Endothelial cell of umbilical vein (primary cell): ENCODE data around the gene FAM83D. TPM values are rescaled to one million over a fixed set of nuclear protein-coding genes. Genes with fewer than 3 reads are reported as not detected.

Experiments
- BruUV-seq: library from RNA; stranded (reverse); fragments of 400-500 nt; replicated peaks from 2 replicates; lab custom pipeline; 2021; lab: Mats Ljungman, UMichigan
- CTCF ChIA-PET: fragments of 300-600, 350-600 bp; sonication (Branson Sonifier 250); formaldehyde crosslinking; loops from one replicate; lab custom pipeline; 2021; ENCODE audit warnings: antibody characterized with exemption, inconsistent platforms; lab: Charles Lee
- POLR2A ChIA-PET: fragments of 300-600, 350-600 bp; sonication (Branson Sonifier 250); formaldehyde crosslinking; loops from one replicate; lab custom pipeline; 2021; ENCODE audit warnings: antibody characterized with exemption, inconsistent platforms; lab: Charles Lee
- DNase-seq: peaks from one replicate; pipeline ENCODE4 v3.0.0-alpha.2; 2011; ENCODE audit warnings: low read depth, low spot score
- FAIRE-seq: peaks from 2 replicates; lab custom pipeline; 2011; peaks lifted over from hg19 to GRCh38; lab: Jason Lieb, UNC
- H2AFZ ChIP-seq: 2 replicates; pipeline ENCODE4 v1.6.0; 2012; ENCODE audit warnings: low read depth, low read length, control low read depth, inconsistent platforms
- H3K27ac ChIP-seq: 2 replicates; pipeline ENCODE4 v1.5.1; 2011; ENCODE audit warnings: low read depth, mild to moderate bottlenecking, control low read depth, low read length, moderate library complexity; ENCODE audit not compliant: insufficient read depth
- H3K27me3 ChIP-seq, 2 experiments: 2 replicates each; pipeline versions ENCODE4 v1.6.0 to v1.6.1; 2011; ENCODE audit warnings: low read length in 2 of 2, mixed read lengths in 1 of 2; ENCODE audit not compliant: control insufficient read depth in 2 of 2, insufficient read depth in 2 of 2
- H3K36me3 ChIP-seq, 2 experiments: 2 replicates in 1 of 2; 3 replicates in 1 of 2; pipeline ENCODE4 v1.5.1; 2011; ENCODE audit warnings: low read length in 2 of 2, mild to moderate bottlenecking in 1 of 2, moderate library complexity in 1 of 2; ENCODE audit not compliant: control insufficient read depth in 2 of 2, insufficient read depth in 2 of 2; ENCODE audit errors: extremely low read depth in 1 of 2
- H3K4me1 ChIP-seq: 3 replicates; pipeline ENCODE4 v1.5.1; 2011; ENCODE audit warnings: mild to moderate bottlenecking, low read length; ENCODE audit not compliant: control insufficient read depth, insufficient read depth; ENCODE audit errors: extremely low read depth
- H3K4me2 ChIP-seq: 2 replicates; pipeline ENCODE4 v1.6.1; 2011; ENCODE audit warnings: low read length, control low read depth, mixed read lengths; ENCODE audit not compliant: insufficient read depth
- H3K4me3 ChIP-seq, 3 experiments: fragments of 200-600 bp in 1 of 3; sonication (generic), shearing (Covaris generic) in 1 of 3; replicated peaks in 1 of 3; 2 replicates each; pipeline ENCODE4 v1.5.1; 2011 to 2016; ENCODE audit warnings: control low read depth in 3 of 3, low read length in 3 of 3, mild to moderate bottlenecking in 2 of 3, inconsistent platforms in 1 of 3, low read depth in 1 of 3, moderate library complexity in 1 of 3; ENCODE audit not compliant: insufficient read depth in 1 of 3
- H3K79me2 ChIP-seq: 2 replicates; pipeline ENCODE4 v1.6.0; 2012; ENCODE audit warnings: low read length, inconsistent platforms; ENCODE audit not compliant: control insufficient read depth, insufficient read depth
- H3K9ac ChIP-seq: replicated peaks from 2 replicates; pipeline ENCODE3; 2011; ENCODE audit warnings: low read length, control low read depth; ENCODE audit not compliant: insufficient read depth; ENCODE audit errors: extremely low read depth
- H3K9me1 ChIP-seq: replicated peaks from 3 replicates; pipeline ENCODE4 v1.6.0; 2011; ENCODE audit warnings: mild to moderate bottlenecking, low read length; ENCODE audit not compliant: control insufficient read depth, insufficient read depth; ENCODE audit errors: extremely low read depth
- H3K9me3 ChIP-seq: replicated peaks from 2 replicates; pipeline ENCODE4 v1.5.1; 2012; ENCODE audit warnings: low read length, inconsistent platforms; ENCODE audit not compliant: control insufficient read depth, insufficient read depth
- H4K20me1 ChIP-seq: replicated peaks from 2 replicates; pipeline ENCODE3; 2011; ENCODE audit warnings: mild to moderate bottlenecking, low read length; ENCODE audit not compliant: control insufficient read depth, insufficient read depth; ENCODE audit errors: extremely low read depth
- CTCF ChIP-seq, 2 donors: IDR thresholded peaks; 1 replicate in 1 of 2; 2 replicates in 1 of 2; pipeline ENCODE4 v1.5.1; 2011; ENCODE audit warnings: low read length in 2 of 2, mild to moderate bottlenecking in 2 of 2, moderate library complexity in 2 of 2, control low read depth in 1 of 2, inconsistent platforms in 1 of 2, low read depth in 1 of 2; ENCODE audit not compliant: insufficient read depth in 1 of 2; ENCODE audit errors: extremely low read depth in 1 of 2
- EZH2 ChIP-seq: IDR thresholded peaks from 2 replicates; pipeline ENCODE4 v1.6.1; 2012; ENCODE audit warnings: borderline replicate concordance, low read depth, mild to moderate bottlenecking, moderate library complexity, low read length, inconsistent platforms; ENCODE audit not compliant: severe bottlenecking
- FOS ChIP-seq: IDR thresholded peaks from 2 replicates; pipeline ENCODE4 v1.6.1; 2011; ENCODE audit warnings: mild to moderate bottlenecking, low read length, moderate library complexity, borderline replicate concordance; ENCODE audit not compliant: insufficient read depth
- GATA2 ChIP-seq: IDR thresholded peaks from 2 replicates; pipeline ENCODE4 v1.7.0; 2011; ENCODE audit warnings: low read depth, mild to moderate bottlenecking, moderate library complexity, mixed read lengths, low read length; ENCODE audit not compliant: insufficient read length, insufficient read depth
- JUN ChIP-seq: IDR thresholded peaks from 2 replicates; pipeline ENCODE4 v1.6.1; 2011; ENCODE audit warnings: borderline replicate concordance, low read depth; ENCODE audit not compliant: insufficient read length, insufficient read depth
- MYC ChIP-seq: IDR thresholded peaks from one replicate; pipeline ENCODE4 v1.6.1; 2011; ENCODE audit warnings: mild to moderate bottlenecking, low read depth, low read length
- POLR2A ChIP-seq: IDR thresholded peaks from 2 replicates; pipeline ENCODE4 v1.6.1; 2012; ENCODE audit warnings: low read depth, mild to moderate bottlenecking, control low read depth, low read length
- POLR2AphosphoS5 ChIP-seq: IDR thresholded peaks from 2 replicates; pipeline ENCODE4 v1.6.1; 2012; ENCODE audit warnings: low read depth, mild to moderate bottlenecking, control low read depth, low read length, moderate library complexity; ENCODE audit not compliant: insufficient read depth
- dilution Hi-C: fragments of 300-500 bp; cut with MboI; formaldehyde crosslinking; loops from one replicate; pipeline ENCODE4 v1.15.0; 2019; ENCODE audit warnings: low sequenced_read_pairs; ENCODE audit not compliant: extremely low pct_ligation_motif_present
- intact Hi-C: fragments of 100-400 bp; cut with micrococcal nuclease; formaldehyde crosslinking; loops from one replicate; pipeline ENCODE4 v1.10.0; 2022
- polyA plus RNA-seq, 4 experiments: library from polyadenylated mRNA; depleted of rRNA in 3 of 4; stranded (reverse) in 3 of 4; unstranded in 1 of 4; fragments of >200 nt; gene quantifications; 2 replicates each; pipeline versions ENCODE4 v1.2.1 to v1.2.3, GENCODE V29; 2011 to 2012; ENCODE audit warnings: missing spikeins in 1 of 4
- total RNA-seq: library from RNA; stranded (reverse); gene quantifications from 2 replicates; pipeline ENCODE4 v1.2.3, GENCODE V29; 2021

Gene FAM83D
- total and polyA plus RNA-seq, 2 donors (not counting 3 experiments of a cell fraction or from before 2014, with no cell fraction given), result 41.0 to 46.0 TPM

GRCh38 chr20:38896009-38896594 is 30.1 kb upstream of the FAM83D start:
- Histone ChIP-seq H2AFZ (no peak overlapping the region), H3K9me3 (no peaks in the 10 kb centered on the region), H3K4me2 (no peak overlapping the region), H3K27me3 (no peaks in the 10 kb centered on the region), H3K36me3 (peaks cover 0 to 18% of the 10 kb centered on the region in 2 experiments), H4K20me1 (no peaks in the 10 kb centered on the region), H3K4me3 (no peak overlapping the region), H3K4me1 (peaks cover 5% of the 10 kb centered on the region), H3K79me2 (no peaks in the 10 kb centered on the region), H3K27ac (no peak overlapping the region), H3K9ac (no peak overlapping the region), H3K9me1 (no peaks in the 10 kb centered on the region)
- intact Hi-C loops (no loop called here), dilution Hi-C loops (no loop called here)
- no TSS peak for BruUV-seq
- FAIRE-seq (no peak), DNase-seq (no peak)
- ChIA-PET CTCF (interaction anchor here (1.2 to 1.8 kb wide), 3 partner anchors 33 to 247 kb away, joined by 3 to 7 read pairs (median 6); no protein-coding TSS in a partner anchor), POLR2A (no interaction called here)
- TF ChIP-seq EZH2 (no peak), GATA2 (no peak), POLR2AphosphoS5 (no peak), CTCF (IDR thresholded peaks at IDR 0.05; ENCODE audit: extremely low read depth in 1 of 2, insufficient read depth in 1 of 2, low read depth in 1 of 2, low read length in 2 of 2) (no peak), POLR2A (no peak), FOS (no peak), JUN (no peak), MYC (no peak)
